Bronchial epithelial cell (primary cell): Measurements from ENCODE around the gene ARHGAP10. TPM values are rescaled to one million over a fixed set of nuclear protein-coding genes. Genes with fewer than 3 reads are reported as not detected.
A peak's percentile ranks its signal among the peaks of the same experiment; 100 is the strongest.

Source experiments
- DNase-seq: peaks from one replicate; pipeline ENCODE4 v3.0.0-alpha.2; 2010; ENCODE audit warnings: low read depth
- FAIRE-seq: peaks from 2 replicates; lab custom pipeline; 2011; peaks lifted over from hg19 to GRCh38; lab: Jason Lieb, UNC
- H3K27me3 ChIP-seq: 2 replicates; pipeline ENCODE4 v1.5.1; 2011; ENCODE audit warnings: low read length; ENCODE audit not compliant: control insufficient read depth, insufficient read depth
- H3K36me3 ChIP-seq: 2 replicates; pipeline ENCODE4 v1.5.1; 2011; ENCODE audit warnings: low read length; ENCODE audit not compliant: control insufficient read depth, insufficient read depth
- H3K4me3 ChIP-seq: 2 replicates; pipeline ENCODE4 v1.5.1; 2011; ENCODE audit warnings: mild to moderate bottlenecking, low read depth, low read length, control low read depth
- CTCF ChIP-seq: IDR thresholded peaks from 2 replicates; pipeline ENCODE4 v1.5.1; 2011; ENCODE audit warnings: mild to moderate bottlenecking, moderate library complexity, low read length, control low read depth, inconsistent platforms; ENCODE audit not compliant: insufficient read depth, severe bottlenecking
- total RNA-seq: library from RNA; depleted of rRNA; stranded (reverse); fragments of >200 nt; gene quantifications from 2 replicates; pipeline ENCODE4 v1.2.1, GENCODE V29; 2014

Gene ARHGAP10
- total RNA-seq, 1 donor from 2014 or later = 8.4 TPM

- Histone ChIP-seq H3K27me3 (no peaks in the 10 kb centered on the region), H3K36me3 (peaks cover 5% of the 10 kb centered on the region), H3K4me3 (no peak overlapping the region)
- FAIRE-seq (no peak), DNase-seq (peak; percentile 22)
- TF ChIP-seq CTCF = no peak
Observed at GRCh38 chr4:147865926-147866325, 134.0 kb downstream of the ARHGAP10 start.

- peak; percentile 88 for TF ChIP-seq CTCF
- Histone ChIP-seq H3K36me3 (peaks cover 2% of the 10 kb centered on the region), H3K4me3 (no peak overlapping the region), H3K27me3 (no peaks in the 10 kb centered on the region)
- FAIRE-seq (peak; percentile 99), DNase-seq (peak; percentile 82)
Observed at GRCh38 chr4:147866532-147867271, 134.8 kb downstream of the ARHGAP10 start.

GRCh38 chr4:147874109-147874508 lies 142.2 kb downstream of the ARHGAP10 start:
- FAIRE-seq = no peak
- peaks cover 1% of the 10 kb centered on the region for H3K36me3 ChIP-seq

GRCh38 chr4:147877308-147877771 lies 145.5 kb downstream of the ARHGAP10 start:
- Histone ChIP-seq H3K36me3 (peaks cover 1% of the 10 kb centered on the region), H3K27me3 (no peaks in the 10 kb centered on the region), H3K4me3 (no peak overlapping the region)
- DNase-seq = no peak
- FAIRE-seq = no peak
- TF ChIP-seq CTCF = no peak

More at GRCh38 chr4:147874109-147874508, 142.2 kb downstream of the ARHGAP10 start:
- no peak for DNase-seq
- Histone ChIP-seq H3K4me3 (no peak overlapping the region), H3K27me3 (no peaks in the 10 kb centered on the region)
- TF ChIP-seq CTCF = no peak

- DNase-seq (peak; percentile 2), FAIRE-seq (no peak)
- H3K36me3 ChIP-seq = peaks cover 1% of the 10 kb centered on the region
- H3K4me3 ChIP-seq = no peak overlapping the region
- TF ChIP-seq CTCF = no peak
- H3K27me3 ChIP-seq = no peaks in the 10 kb centered on the region
Observed at GRCh38 chr4:147879676-147880075, 147.8 kb downstream of the ARHGAP10 start.

GRCh38 chr4:147880511-147880910 lies 148.6 kb downstream of the ARHGAP10 start:
- no peak for TF ChIP-seq CTCF

More at GRCh38 chr4:147880511-147880910, 148.6 kb downstream of the ARHGAP10 start:
- Histone ChIP-seq H3K4me3 (no peak overlapping the region), H3K36me3 (no peaks in the 10 kb centered on the region), H3K27me3 (no peaks in the 10 kb centered on the region)
- no peak for DNase-seq
- no peak for FAIRE-seq
